Activated gamma-delta T cell treated with Interleukin-2 at 50 U/mL for 16 hours (primary cell): ENCODE data around the gene GLYR1.
A peak's percentile ranks its signal among the peaks of the same experiment; 100 is the strongest.
"Not testable (repeated sequence)": the region's sequence is repeated elsewhere in the genome, so short reads cannot be mapped to it uniquely, and the experiment has no call there.

Experiments used
- DNase-seq: peaks from one replicate; pipeline ENCODE4 v3.0.0-alpha.2; 2020

Gene GLYR1

GRCh38 chr16:4785758-4786433, 61.2 kb downstream of the GLYR1 start:
- DNase-seq, result no peak

- DNase-seq, result not testable (repeated sequence)
These were observed 62.6 kb downstream of the GLYR1 start for GRCh38 chr16:4784444-4784987.

GRCh38 chr16:4783951-4784336, 63.1 kb downstream of the GLYR1 start:
- DNase-seq, result no peak

- no peak for DNase-seq
These were observed 63.7 kb downstream of the GLYR1 start for GRCh38 chr16:4783251-4783950.

GRCh38 chr16:4780235-4780634, 66.9 kb downstream of the GLYR1 start:
- no peak for DNase-seq

GRCh38 chr16:4778050-4778392, 69.1 kb downstream of the GLYR1 start:
- no peak for DNase-seq

GRCh38 chr16:4777339-4778049, 69.6 kb downstream of the GLYR1 start:
- DNase-seq, result no peak

- no peak for DNase-seq
These were observed 70.9 kb downstream of the GLYR1 start for GRCh38 chr16:4776141-4776705.

GRCh38 chr16:4775005-4775404, 72.1 kb downstream of the GLYR1 start:
- DNase-seq, result no peak

GRCh38 chr16:4772351-4772750, 74.7 kb downstream of the GLYR1 start:
- no peak for DNase-seq

GRCh38 chr16:4771646-4772045, 75.4 kb downstream of the GLYR1 start:
- no peak for DNase-seq

- DNase-seq, result no peak
These were observed 77.8 kb downstream of the GLYR1 start for GRCh38 chr16:4769306-4769638.

- peak; percentile 78 for DNase-seq
These were observed 78.4 kb downstream of the GLYR1 start for GRCh38 chr16:4768549-4769305.

- DNase-seq, result no peak
These were observed 79.1 kb downstream of the GLYR1 start for GRCh38 chr16:4767872-4768548.

- peak; percentile 97 for DNase-seq
These were observed 80.0 kb downstream of the GLYR1 start, which contains the start of gene ZNF500 for GRCh38 chr16:4766875-4767628. TSS of gene ZNF500 (minus strand) at chr16:4767162. CDS start at chr16:4765978, 1,184 bp downstream.

- no peak for DNase-seq
These were observed 81.3 kb downstream of the GLYR1 start for GRCh38 chr16:4765511-4766474.

GRCh38 chr16:4763791-4764190, 83.3 kb downstream of the GLYR1 start:
- no peak for DNase-seq

GRCh38 chr16:4762205-4762604, 84.9 kb downstream of the GLYR1 start:
- DNase-seq, result no peak

- DNase-seq, result no peak
These were observed 86.7 kb downstream of the GLYR1 start for GRCh38 chr16:4760221-4760910.
